ENCODE measurements around the gene ABCA8.

DNA sequence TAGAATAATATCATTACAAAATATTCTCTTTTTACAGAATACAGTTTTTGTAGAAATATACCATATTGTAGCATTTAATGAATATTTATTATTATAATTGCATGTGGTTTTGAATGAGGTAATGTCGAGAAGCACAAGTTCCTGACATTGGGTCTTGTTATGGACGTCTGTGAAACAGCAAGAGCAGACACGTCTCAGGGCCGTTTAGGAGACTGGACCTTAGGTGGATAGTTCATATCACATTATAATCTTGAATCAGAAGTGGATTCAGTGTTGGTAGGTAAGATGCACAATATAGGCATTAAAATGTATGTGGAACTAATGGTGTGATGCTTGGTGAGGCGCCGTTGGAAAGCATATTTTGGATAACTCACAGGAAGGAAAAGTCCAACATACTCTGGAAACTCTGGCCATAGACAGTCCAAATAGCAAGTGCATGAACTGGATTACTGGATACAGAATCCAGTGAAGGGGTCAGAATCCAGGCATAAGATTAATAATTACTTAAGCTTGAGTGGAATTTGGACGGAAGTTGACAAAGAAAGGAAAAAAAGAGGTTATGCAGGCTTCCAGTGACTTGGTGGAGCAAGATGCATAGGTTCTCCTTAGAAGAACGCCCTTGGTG, 17.2 kb downstream of the ABCA8 start:
- TF ChIP-seq SUZ12 (IDR thresholded peaks at IDR 0.05; ENCODE audit: extremely low read depth, insufficient read depth, insufficient read length) (no peak), YY1 (IDR thresholded peaks at IDR 0.05; ENCODE audit: insufficient read depth, insufficient read length) (no peak), ZNF274 (IDR thresholded peaks at IDR 0.05; ENCODE audit: low read depth, low read length) (no peak)
